CD4-positive, alpha-beta T cell (primary cell): ENCODE data around the gene KSR2. TPM values are rescaled to one million over a fixed set of nuclear protein-coding genes. Genes with fewer than 3 reads are reported as not detected.

Experiments
- ATAC-seq: fragments of 200-7000 bp; cut with Tn5 transposase; one replicate; pipeline ENCODE4 v1.10.0; 2022; ENCODE audit warnings: mild to moderate bottlenecking; ENCODE audit not compliant: poor library complexity
- CTCF ChIA-PET: fragments of 350-600 bp; sonication (Branson Sonifier 250); formaldehyde crosslinking; loops from one replicate; lab custom pipeline; 2021; ENCODE audit warnings: antibody characterized with exemption, inconsistent platforms; lab: Charles Lee
- POLR2A ChIA-PET: fragments of 350-600 bp; sonication (Branson Sonifier 250); formaldehyde crosslinking; loops from one replicate; lab custom pipeline; 2021; ENCODE audit warnings: antibody characterized with exemption, inconsistent platforms; lab: Charles Lee
- DNase-seq, 14 experiments: peaks; one replicate each; pipeline ENCODE4 v3.0.0-alpha.2; 2013 to 2020; ENCODE audit warnings: mixed read lengths in 2 of 14
- H3K27ac ChIP-seq, 2 donors: one replicate each; pipeline versions ENCODE4 v1.5.1 to v1.7.0; 2013; ENCODE audit warnings: low read length in 2 of 2, low read depth in 1 of 2, mild to moderate bottlenecking in 1 of 2
- H3K27me3 ChIP-seq, 2 experiments: 1 replicate in 1 of 2; 2 replicates in 1 of 2; pipeline versions ENCODE4 v1.6.1 to v1.7.0; 2013; ENCODE audit warnings: low read length in 2 of 2, control low read depth in 1 of 2, mild to moderate bottlenecking in 1 of 2, moderate library complexity in 1 of 2; ENCODE audit not compliant: insufficient read depth in 2 of 2, control insufficient read depth in 1 of 2
- H3K36me3 ChIP-seq: one replicate; pipeline ENCODE4 v1.6.1; 2013; ENCODE audit warnings: low read length, control low read depth; ENCODE audit not compliant: insufficient read depth
- H3K4me1 ChIP-seq: one replicate; pipeline ENCODE4 v1.6.1; 2013; ENCODE audit warnings: low read length, control low read depth; ENCODE audit not compliant: insufficient read depth
- H3K4me3 ChIP-seq: one replicate; pipeline ENCODE4 v1.5.1; 2013; ENCODE audit warnings: mild to moderate bottlenecking, low read length, moderate library complexity
- H3K9me3 ChIP-seq, 2 experiments: 1 replicate in 1 of 2; 2 replicates in 1 of 2; pipeline versions ENCODE4 v1.6.1 to v1.7.0; 2013; ENCODE audit warnings: low read length in 2 of 2, mild to moderate bottlenecking in 2 of 2, control low read depth in 1 of 2, moderate library complexity in 1 of 2; ENCODE audit not compliant: control insufficient read depth in 1 of 2, insufficient read depth in 1 of 2
- H3K27ac Mint-ChIP-seq: one replicate; pipeline ENCODE4 v1.8.0; 2020; ENCODE audit warnings: mixed read lengths
- H3K27me3 Mint-ChIP-seq: one replicate; pipeline ENCODE4 v1.8.0; 2021; ENCODE audit warnings: mixed read lengths
- H3K36me3 Mint-ChIP-seq: one replicate; pipeline ENCODE4 v1.8.0; 2021; ENCODE audit warnings: low read depth, mixed read lengths
- H3K4me1 Mint-ChIP-seq: one replicate; pipeline ENCODE4 v1.8.0; 2021; ENCODE audit warnings: low read depth, mixed read lengths
- H3K4me3 Mint-ChIP-seq: one replicate; pipeline ENCODE4 v1.8.0; 2020; ENCODE audit warnings: mild to moderate bottlenecking, mixed read lengths
- H3K9me3 Mint-ChIP-seq: one replicate; pipeline ENCODE4 v1.8.0; 2020; ENCODE audit warnings: mixed read lengths
- CTCF ChIP-seq: fragments of 200-600 bp; IDR thresholded peaks from one replicate; pipeline ENCODE4 v1.8.0; 2022; ENCODE audit warnings: antibody characterized with exemption, mild to moderate bottlenecking
- intact Hi-C, 2 experiments: fragments of 100-400 bp; cut with DNase I in 1 of 2; cut with micrococcal nuclease in 1 of 2; formaldehyde crosslinking; loops; one replicate each; pipeline versions ENCODE4 v1.15.1 to v1.9.0; 2023 to 2025; cut with DNase I, micrococcal nuclease
- total RNA-seq, 174 experiments: library from RNA in 2 of 174; stranded (reverse) in 2 of 174; gene quantifications; one replicate each; pipeline ENCODE4 v1.2.3 and lab custom pipeline; 2021 to 2026

The KSR2 gene
- total RNA-seq, 2 experiments from 2014 or later: 0.05 to 0.17 TPM

- no peak for TF ChIP-seq CTCF
- ChIA-PET CTCF (no interaction called here), POLR2A (no interaction called here)
- H3K4me1 ChIP-seq: no peaks in the 10 kb centered on the region
- no peak overlapping the region for H3K27ac ChIP-seq
- H3K27ac Mint-ChIP-seq: no peak overlapping the region
- no peaks in the 10 kb centered on the region for H3K9me3 Mint-ChIP-seq
- no peaks in the 10 kb centered on the region for H3K36me3 ChIP-seq
- peaks cover 0 to under 1% of the 10 kb centered on the region in 2 experiments for H3K9me3 ChIP-seq
- no peaks in the 10 kb centered on the region for H3K27me3 ChIP-seq
- H3K4me1 Mint-ChIP-seq: no peaks in the 10 kb centered on the region
- H3K27me3 Mint-ChIP-seq: peaks cover 12% of the 10 kb centered on the region
- H3K4me3 ChIP-seq: no peak overlapping the region
- H3K4me3 Mint-ChIP-seq: no peak overlapping the region
- no peaks in the 10 kb centered on the region for H3K36me3 Mint-ChIP-seq
- ATAC-seq (no peak), DNase-seq (no peak)
- intact Hi-C loops: no loop called here
Measured at GRCh38 chr12:117821480-117822175, 147.2 kb downstream of the KSR2 start.

- Histone ChIP-seq H3K36me3 (no peaks in the 10 kb centered on the region), H3K4me3 (no peak overlapping the region), H3K27ac (no peak overlapping the region), H3K27me3 (no peaks in the 10 kb centered on the region), H3K9me3 (peaks cover 0 to 3% of the 10 kb centered on the region in 2 experiments), H3K4me1 (no peaks in the 10 kb centered on the region)
- ATAC-seq (no peak), DNase-seq (no peak)
- no peak overlapping the region for H3K27ac Mint-ChIP-seq
- H3K4me3 Mint-ChIP-seq: no peak overlapping the region
- intact Hi-C loops: no loop called here
- H3K9me3 Mint-ChIP-seq: peaks cover 2% of the 10 kb centered on the region
- POLR2A ChIA-PET: no interaction called here
- CTCF ChIA-PET: no interaction called here
- H3K27me3 Mint-ChIP-seq: peaks cover 12% of the 10 kb centered on the region
- no peaks in the 10 kb centered on the region for H3K36me3 Mint-ChIP-seq
- no peaks in the 10 kb centered on the region for H3K4me1 Mint-ChIP-seq
- no peak for TF ChIP-seq CTCF
Measured at GRCh38 chr12:117820216-117820907, 148.4 kb downstream of the KSR2 start.

GRCh38 chr12:117819160-117819559 lies 149.6 kb downstream of the KSR2 start:
- no peak for DNase-seq
- H3K4me1 Mint-ChIP-seq: no peaks in the 10 kb centered on the region
- H3K4me3 ChIP-seq: no peak overlapping the region
- H3K9me3 ChIP-seq: peaks cover 0 to 3% of the 10 kb centered on the region in 2 experiments
- peaks cover 2% of the 10 kb centered on the region for H3K9me3 Mint-ChIP-seq
- ChIA-PET CTCF (no interaction called here), POLR2A (no interaction called here)
- no peak overlapping the region for H3K4me3 Mint-ChIP-seq
- H3K27ac ChIP-seq: no peak overlapping the region
- no peaks in the 10 kb centered on the region for H3K36me3 ChIP-seq
- H3K27me3 Mint-ChIP-seq: peaks cover 12% of the 10 kb centered on the region
- H3K27me3 ChIP-seq: no peaks in the 10 kb centered on the region
- no peak overlapping the region for H3K27ac Mint-ChIP-seq
- no peaks in the 10 kb centered on the region for H3K36me3 Mint-ChIP-seq
- TF ChIP-seq CTCF: no peak
- intact Hi-C loops: no loop called here
- no peak for ATAC-seq
- no peaks in the 10 kb centered on the region for H3K4me1 ChIP-seq
